Skin of body (tissue), 2 donors: ENCODE measurements around the gene WNT3. TPM values are rescaled to one million over a fixed set of nuclear protein-coding genes. Genes with fewer than 3 reads are reported as not detected.
"Not testable (repeated sequence)": the region's sequence is repeated elsewhere in the genome, so short reads cannot be mapped to it uniquely, and the experiment has no call there.

Source experiments
- DNase-seq: peaks from one replicate; lab custom pipeline; 2025; lab: John Stamatoyannopoulos, UW
- total RNA-seq: library from RNA; depleted of rRNA; stranded (reverse); fragments of >200 nt; gene quantifications from one replicate; pipeline ENCODE4 v1.2.3, GENCODE V29; 2014

WNT3 gene
- total RNA-seq, 1 donor from 2014 or later: 10.5 TPM

DNA sequence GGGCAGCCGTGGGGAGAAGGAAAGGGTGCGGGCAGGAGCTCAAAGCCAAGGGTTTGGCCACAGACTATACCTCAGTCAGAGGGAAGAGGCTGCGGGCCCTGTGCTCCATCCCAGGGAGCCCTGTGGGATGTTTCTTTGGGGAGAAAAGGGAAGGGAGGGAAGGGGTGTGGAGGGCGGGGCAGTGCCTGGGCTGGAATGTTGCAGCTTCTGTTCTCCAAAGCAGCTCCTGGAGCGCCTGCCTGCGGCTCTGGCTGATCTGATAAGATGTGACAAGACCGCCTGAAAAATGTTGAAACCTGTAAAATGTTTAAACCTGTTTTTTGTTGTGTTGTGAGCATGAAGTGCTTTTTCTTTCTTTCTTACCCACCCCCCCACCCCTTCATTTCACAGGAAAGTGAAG is 32.8 kb downstream of the WNT3 start:
- DNase-seq: no peak

- DNase-seq: no peak
These were observed 35.4 kb downstream of the WNT3 start for GRCh38 chr17:46783031-46783593.

GRCh38 chr17:46782250-46782953 is 36.1 kb downstream of the WNT3 start:
- DNase-seq: no peak

GRCh38 chr17:46780003-46780373 is 38.5 kb downstream of the WNT3 start:
- DNase-seq: no peak

GRCh38 chr17:46777943-46778915 is 40.3 kb downstream of the WNT3 start:
- DNase-seq: no peak

DNA sequence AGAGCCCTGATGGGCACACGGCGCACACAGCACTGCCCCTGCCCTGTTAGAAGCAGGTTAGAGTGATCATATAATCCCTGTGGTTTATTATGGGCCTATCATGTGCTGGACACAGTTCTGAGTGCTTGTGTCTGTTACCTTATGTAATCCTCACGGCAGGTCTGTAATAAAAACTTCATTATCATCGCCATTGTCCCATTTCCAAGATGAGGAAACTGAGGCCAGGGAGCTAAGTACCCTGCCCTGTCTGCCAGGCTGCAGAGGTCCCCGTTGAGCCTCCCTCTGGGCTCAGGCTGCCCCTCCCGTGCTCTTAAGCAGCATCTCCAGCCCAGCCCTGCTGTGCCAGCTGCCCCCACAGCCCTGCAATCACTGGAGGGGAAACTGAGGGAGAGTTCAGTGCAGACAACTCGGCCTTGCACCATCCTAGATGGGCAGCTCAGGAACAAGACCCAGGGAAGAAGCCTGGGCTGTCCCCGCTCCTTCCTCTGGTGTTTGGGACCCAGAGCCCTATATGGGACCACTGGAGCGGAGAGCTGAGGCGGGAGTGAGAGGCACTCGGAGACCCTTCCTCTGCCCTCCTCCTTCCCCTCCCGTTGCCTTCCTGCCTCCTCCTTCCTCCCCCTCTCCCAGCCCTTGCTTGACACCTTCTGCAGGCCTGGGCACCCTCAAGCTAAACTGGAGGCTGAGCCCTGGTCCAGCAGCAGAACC is 42.0 kb downstream of the WNT3 start:
- DNase-seq: no peak

GRCh38 chr17:46774108-46774737 is 44.3 kb downstream of the WNT3 start:
- DNase-seq: no peak

- DNase-seq: no peak
These were observed 44.8 kb downstream of the WNT3 start for GRCh38 chr17:46773676-46774075.

DNA sequence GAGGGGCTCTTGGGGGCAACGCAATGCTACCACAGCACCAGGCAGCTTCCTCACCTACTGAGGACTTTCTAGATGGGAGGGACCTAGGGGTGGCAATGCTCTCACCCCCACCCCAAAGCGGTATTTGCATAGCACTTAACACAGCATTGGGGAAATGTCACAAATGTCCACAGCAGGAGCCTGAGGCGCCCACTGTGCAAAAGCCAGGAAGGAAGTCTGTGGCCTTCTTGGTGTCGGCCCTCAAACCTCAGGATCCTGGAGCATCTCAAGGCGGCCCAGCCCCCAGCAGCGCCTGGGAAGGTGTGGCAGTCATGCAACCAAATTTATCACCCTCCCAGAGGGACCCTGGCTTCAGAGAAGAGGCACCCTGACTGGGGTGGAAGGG is 45.3 kb downstream of the WNT3 start:
- no peak for DNase-seq

- no peak for DNase-seq
These were observed 45.8 kb downstream of the WNT3 start for GRCh38 chr17:46772475-46773220.

DNA sequence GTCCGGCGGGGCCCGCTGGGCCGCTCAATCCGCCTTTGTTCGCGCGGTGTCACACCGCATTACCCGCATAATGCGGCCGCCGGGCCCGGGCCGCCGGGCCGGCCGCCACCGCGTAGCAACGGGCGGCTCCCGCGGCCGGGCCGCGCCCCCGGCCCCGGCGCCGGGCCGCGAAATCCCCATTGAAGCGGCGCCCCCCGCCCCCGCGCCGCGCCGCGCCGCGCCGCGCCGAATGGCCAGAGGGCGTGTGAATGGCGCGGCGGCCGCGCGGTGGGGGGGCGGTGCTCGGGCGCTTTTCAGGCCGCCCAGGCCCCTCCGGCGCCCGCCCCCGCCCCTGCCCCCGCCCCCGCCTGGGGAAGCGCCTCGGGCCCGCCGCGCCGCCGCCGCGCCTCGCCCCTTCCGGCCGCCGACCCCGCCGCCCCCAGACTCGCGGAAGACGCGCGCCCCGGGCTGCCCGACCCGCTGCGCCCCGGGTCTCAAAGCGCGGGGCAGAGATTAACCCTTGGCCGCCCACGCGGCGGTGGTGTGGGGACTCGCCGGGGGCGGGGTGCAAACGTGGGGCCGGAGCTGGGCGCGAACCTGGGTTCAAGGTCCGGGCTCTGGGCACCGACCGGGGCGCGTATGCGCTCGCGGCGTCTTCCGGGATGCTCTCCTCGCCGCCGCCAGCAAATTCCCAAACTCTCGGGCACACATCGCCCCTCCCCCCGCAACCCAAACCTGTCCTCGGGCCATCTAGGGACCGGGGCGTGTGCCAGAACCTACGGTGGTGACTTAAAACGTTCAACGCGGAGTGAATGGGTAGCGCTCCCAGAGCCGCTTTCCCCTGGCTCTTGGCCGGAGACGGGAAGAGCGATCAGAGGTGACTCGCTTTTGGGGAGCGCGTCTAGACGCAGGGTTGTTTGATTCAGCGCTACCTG is 46.7 kb downstream of the WNT3 start:
- no peak for DNase-seq

DNA sequence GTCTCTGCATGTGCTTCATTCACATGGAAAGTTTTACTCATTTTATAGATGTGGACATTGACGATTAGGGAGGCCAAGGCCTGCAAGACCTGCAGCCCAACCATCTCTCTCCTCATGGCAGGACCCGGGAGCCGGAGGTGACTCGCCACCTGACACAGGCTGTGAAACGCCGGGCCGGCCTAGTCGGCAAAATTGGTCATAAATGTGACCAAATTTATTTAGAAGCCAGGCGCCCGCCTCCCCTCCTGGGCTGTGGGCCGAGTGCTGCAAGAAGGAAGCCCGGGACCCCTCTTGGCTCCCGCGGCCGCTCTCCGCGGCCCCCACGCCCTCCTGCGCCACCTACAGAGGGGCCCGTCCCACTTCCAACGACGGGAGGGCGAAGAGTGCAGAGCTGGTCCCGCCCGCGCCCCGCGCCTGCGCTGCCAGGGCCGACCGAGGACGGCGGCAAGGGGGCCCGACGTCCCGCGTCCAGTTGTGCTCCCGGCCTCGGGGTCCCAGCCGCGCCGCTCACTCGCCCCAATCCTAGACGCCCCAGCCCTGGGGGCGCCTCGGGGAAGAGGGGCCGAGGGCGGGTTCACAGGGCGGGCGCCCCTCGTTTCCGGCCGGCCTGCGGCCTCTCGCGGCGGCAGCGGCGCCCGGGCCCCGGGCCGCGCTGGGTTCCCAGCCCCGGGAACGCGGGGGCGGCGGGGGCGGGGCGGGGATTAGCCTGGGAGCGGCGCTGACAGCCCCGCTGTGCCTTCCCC is 47.5 kb downstream of the WNT3 start:
- DNase-seq: no peak

DNA sequence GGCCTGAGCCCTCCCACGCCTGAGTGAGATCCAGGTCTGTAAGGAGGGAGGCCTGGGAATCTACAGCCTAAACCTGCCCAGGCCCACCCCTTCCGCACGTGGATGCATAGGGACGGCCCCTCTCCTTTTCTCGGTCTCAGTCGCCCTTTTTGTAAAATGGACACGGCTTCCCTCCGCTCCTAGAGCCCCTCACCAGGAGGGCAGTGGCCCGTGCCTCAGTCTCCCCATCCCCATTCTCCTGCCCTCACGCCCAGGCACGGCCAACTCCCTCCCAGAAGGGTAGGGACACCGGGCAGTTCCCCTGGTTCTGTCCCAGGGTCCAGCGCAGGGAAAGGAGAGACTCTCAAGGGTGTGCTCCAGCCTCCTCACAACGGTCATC is 48.1 kb downstream of the WNT3 start:
- no peak for DNase-seq

DNA sequence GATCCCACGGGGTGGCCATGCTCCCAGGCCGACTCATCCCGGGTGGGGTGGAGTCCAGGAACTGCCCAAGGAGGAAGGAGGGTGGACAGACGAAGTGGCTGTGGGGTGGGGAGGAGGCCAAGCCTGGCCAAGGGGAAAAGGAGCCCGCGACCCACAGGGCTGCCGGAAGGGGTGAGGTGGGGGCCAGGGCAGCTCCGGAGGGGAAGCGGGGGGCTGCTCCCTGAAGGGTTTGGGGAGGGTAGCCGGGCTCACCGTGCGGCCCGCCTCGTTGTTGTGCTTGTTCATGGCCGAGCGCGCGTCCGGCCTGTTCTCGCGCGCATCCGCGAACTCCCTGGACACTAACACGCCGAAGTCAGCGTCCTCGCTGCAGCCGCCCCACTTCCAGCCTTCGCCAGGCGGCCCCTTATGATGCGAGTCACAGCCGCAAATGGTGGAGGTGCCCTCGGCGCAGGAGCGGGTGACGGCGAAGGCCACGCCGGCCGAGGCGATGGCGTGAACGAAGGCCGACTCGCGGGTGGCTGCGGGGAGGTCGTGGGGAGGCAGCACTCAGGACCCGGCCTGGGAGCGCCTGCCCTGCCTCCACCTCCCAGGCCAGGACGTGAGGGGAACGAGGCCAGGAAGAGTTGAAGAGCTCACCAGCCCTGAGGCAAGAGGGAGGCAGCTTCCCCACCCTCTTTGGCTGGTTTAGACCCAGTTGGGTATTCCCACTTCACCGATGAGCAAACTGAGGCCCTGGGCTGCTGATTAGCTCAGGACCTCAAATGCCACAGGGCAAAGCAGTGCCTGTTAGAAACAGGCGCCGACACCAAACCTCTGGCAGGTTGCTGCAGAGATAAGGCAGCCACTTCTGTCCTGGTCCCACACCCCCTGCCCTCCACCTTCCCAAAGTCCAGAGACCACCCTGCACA is 48.7 kb downstream of the WNT3 start:
- DNase-seq: no peak

- DNase-seq: not testable (repeated sequence)
These were observed 49.6 kb downstream of the WNT3 start for GRCh38 chr17:46768896-46769295.

GRCh38 chr17:46768540-46768870 is 50.0 kb downstream of the WNT3 start:
- DNase-seq: no peak
